Measurements from ENCODE around the gene DPP6.
"Not testable (repeated sequence)": the region's sequence is repeated elsewhere in the genome, so short reads cannot be mapped to it uniquely, and the experiment has no call there.

Gene DPP6

GRCh38 chr7:154051643-154052529, at the start of gene DPP6:
DPP6 (plus strand) TSS chr7:154052398.
- not testable (repeated sequence) for DNase-seq

- not testable (repeated sequence) for DNase-seq
These were observed 42.7 kb upstream of the DPP6 start for GRCh38 chr7:154009423-154009911.

GRCh38 chr7:154010726-154011568, 41.3 kb upstream of the DPP6 start:
- not testable (repeated sequence) for DNase-seq

GRCh38 chr7:154012800-154013199, 39.4 kb upstream of the DPP6 start:
- not testable (repeated sequence) for DNase-seq

- not testable (repeated sequence) for DNase-seq
These were observed 36.6 kb upstream of the DPP6 start for GRCh38 chr7:154015636-154016035.

GRCh38 chr7:154018354-154018753, 33.8 kb upstream of the DPP6 start:
- not testable (repeated sequence) for DNase-seq

- DNase-seq = not testable (repeated sequence)
These were observed 24.4 kb upstream of the DPP6 start for GRCh38 chr7:154027805-154028204.

- not testable (repeated sequence) for DNase-seq
These were observed 21.6 kb upstream of the DPP6 start for GRCh38 chr7:154030476-154031080.

GRCh38 chr7:154039466-154040165, 12.6 kb upstream of the DPP6 start:
- DNase-seq = not testable (repeated sequence)

GRCh38 chr7:154050394-154050793, 1.8 kb upstream of the DPP6 start:
- DNase-seq = not testable (repeated sequence)

GRCh38 chr7:154051006-154051642, 1.1 kb upstream of the DPP6 start:
- DNase-seq = not testable (repeated sequence)

GRCh38 chr7:154052530-154053252, 493 bp downstream of the DPP6 start:
- not testable (repeated sequence) for DNase-seq

- DNase-seq = not testable (repeated sequence)
These were observed 1.5 kb downstream of the DPP6 start for GRCh38 chr7:154053466-154054312.

GRCh38 chr7:154054664-154055063, 2.5 kb downstream of the DPP6 start:
- not testable (repeated sequence) for DNase-seq

- DNase-seq = not testable (repeated sequence)
These were observed 3.4 kb downstream of the DPP6 start for GRCh38 chr7:154055491-154056106.

- not testable (repeated sequence) for DNase-seq
These were observed 6.6 kb downstream of the DPP6 start for GRCh38 chr7:154058783-154059182.

GRCh38 chr7:154060551-154060950, 8.4 kb downstream of the DPP6 start:
- not testable (repeated sequence) for DNase-seq

- not testable (repeated sequence) for DNase-seq
These were observed 19.6 kb downstream of the DPP6 start for GRCh38 chr7:154071833-154072232.

- DNase-seq = not testable (repeated sequence)
These were observed 20.4 kb downstream of the DPP6 start for GRCh38 chr7:154072395-154073181.
